ENCODE measurements around the gene TUBB6. TPM values are rescaled to one million over a fixed set of nuclear protein-coding genes. Genes with fewer than 3 reads are reported as not detected.

TUBB6 gene
- total and polyA plus RNA-seq, 2 of the 8 experiments (the other 6 are each of a cell fraction or from before 2014, with no cell fraction given): 126 to 223 TPM

- TF ChIP-seq POU5F1 (IDR thresholded peaks at IDR 0.05; ENCODE audit: low read depth, low read length): no peak
- no peak for TF ChIP-seq CBX8 (IDR thresholded peaks at IDR 0.05; ENCODE audit: borderline replicate concordance, low read depth, low read length)
- TF ChIP-seq TBP (IDR thresholded peaks at IDR 0.05; ENCODE audit: low read depth, low read length): no peak
These were observed 58.7 kb downstream of the TUBB6 start (continued) for GRCh38 chr18:12366784-12367183.

Measured in H1 (cell line).